SK-N-MC (cell line): ENCODE data around the gene TRIM74.
"Not testable (repeated sequence)": the region's sequence is repeated elsewhere in the genome, so short reads cannot be mapped to it uniquely, and the experiment has no call there.

ENCODE experiments used
- EZH2 ChIP-seq: fragments of 200-600 bp; sonication (generic); IDR thresholded peaks from one replicate; pipeline ENCODE4 v1.6.1; 2017; ENCODE audit warnings: antibody characterized with exemption
- FOXP2 ChIP-seq: optimal IDR thresholded peaks from 2 replicates; pipeline ENCODE3; 2011; ENCODE audit warnings: mild to moderate bottlenecking, moderate library complexity; ENCODE audit not compliant: insufficient read depth; ENCODE audit errors: extremely low read length, control extremely low read depth
- POLR2AphosphoS5 ChIP-seq: IDR thresholded peaks from 2 replicates; pipeline ENCODE4 v1.6.1; 2012; ENCODE audit warnings: mild to moderate bottlenecking, low read depth, low read length, borderline replicate concordance

- TF ChIP-seq POLR2AphosphoS5, EZH2, FOXP2: not testable (repeated sequence)
These were observed 23.7 kb downstream of the TRIM74 start for GRCh38 chr7:72945597-72945996.
